CD4-positive, alpha-beta T cell treated with Interleukin-12 subunit alpha and Interleukin-12 subunit beta, for 1 hour (primary cell): ENCODE results near the gene FOXK2.
A peak's percentile ranks its signal among the peaks of the same experiment; 100 is the strongest.

Experiments
- DNase-seq: peaks from one replicate; pipeline ENCODE4 v3.0.0-alpha.2; 2020

FOXK2 gene

DNA sequence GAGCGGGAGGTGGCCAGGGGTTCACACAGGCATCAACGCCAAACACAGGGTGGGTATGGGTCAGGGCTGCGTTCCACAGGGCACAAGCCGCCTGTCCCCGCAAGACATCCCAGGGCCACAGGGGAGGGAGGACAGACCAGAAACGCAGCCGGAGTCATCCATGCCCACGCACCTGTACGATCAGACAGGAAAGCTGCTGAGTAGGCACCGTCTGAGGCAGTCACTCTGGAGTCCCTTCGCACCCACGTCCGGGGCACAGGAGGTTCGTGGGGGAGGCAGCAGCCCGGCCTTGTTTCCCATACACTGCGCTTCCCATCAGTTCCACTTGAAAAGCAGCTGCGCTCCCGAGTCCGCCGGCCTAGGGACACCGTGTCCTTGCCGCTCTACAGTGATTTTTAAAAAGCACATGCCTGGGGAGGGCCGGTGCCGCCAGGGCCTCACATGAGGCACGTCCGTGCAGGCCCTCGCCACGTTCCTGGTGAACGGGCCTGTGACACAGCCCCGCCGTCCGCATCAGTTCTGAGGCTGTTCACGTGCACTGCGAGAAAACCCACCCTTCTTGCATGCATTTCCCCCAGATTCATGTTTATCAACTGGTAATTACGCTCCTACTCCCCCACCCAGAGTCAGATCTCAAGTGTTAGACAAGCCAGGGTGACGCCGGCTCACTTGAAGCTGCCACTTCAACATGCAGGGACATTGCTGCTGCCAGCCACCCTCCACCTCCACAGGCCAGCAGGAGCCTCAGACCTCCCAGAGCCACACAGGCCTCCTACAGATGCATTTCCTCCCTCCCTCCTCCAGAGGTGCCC lies 94.0 kb downstream of the FOXK2 start:
- no peak for DNase-seq

DNA sequence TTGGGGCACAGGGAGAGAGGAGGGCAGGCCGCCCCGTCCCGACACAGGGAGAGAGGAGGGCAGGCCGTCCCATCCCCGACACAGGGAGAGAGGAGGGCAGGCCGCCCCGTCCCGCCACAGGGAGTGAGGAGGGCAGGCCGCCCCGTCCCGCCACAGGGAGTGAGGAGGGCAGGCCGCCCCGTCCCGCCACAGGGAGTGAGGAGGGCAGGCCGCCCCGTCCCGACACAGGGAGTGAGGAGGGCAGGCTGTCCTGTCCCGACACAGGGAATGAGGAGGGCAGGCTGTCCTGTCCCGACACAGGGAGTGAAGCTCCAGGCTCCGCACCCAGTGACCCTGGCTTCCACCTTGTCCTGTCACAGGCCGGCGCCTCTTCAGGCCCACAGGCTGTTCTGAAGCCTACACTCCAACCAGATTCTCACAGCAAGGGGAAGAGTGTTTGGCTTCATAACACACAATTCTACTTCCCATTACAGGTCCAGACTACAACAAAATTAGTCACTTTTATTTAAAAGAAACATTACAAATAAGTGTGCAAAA lies 94.6 kb downstream of the FOXK2 start:
- DNase-seq = no peak

DNA sequence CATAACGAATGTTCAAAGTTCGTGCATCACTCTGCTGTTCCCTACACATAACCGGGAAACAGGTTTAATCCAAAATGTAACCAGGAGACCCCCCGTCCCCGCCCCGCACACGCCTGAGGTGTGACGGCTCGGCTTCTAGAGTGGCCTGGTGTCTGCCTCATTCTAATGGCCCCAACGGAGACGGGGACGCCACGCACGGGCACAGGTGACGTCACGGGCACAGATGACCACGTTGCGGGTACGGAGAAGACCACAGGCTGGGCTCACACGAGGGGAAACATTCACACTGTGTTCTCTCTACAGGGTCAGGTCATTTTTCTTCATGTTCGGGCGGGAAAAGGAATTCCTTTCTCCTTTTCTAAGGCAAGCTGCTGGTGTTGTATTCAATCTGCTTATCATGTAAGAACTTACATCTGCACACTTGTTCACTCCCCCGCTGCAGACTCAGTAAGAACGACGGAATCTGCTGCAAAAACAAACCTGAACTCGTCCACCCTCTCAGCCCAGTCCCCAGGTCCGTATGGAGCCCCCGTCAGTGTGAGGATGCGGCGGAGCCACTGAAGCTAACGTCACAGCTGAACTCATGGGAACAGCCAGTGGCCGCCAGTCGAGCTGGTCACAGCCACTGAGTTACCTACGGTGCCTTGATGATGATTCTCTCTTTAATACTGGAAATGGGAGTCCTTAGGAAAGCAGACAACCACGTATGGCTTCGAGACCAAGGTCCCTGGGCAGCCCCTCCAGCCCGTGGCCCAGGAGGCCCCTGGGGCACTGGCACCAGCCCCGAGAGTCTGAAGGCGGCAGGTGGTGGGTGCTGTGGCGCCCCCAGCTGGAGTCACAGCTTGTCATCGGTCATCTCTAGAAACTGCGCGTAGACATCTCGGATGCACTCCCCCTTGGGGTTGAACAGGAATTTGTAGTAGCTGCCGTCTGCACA lies 95.8 kb downstream of the FOXK2 start:
- no peak for DNase-seq

DNA sequence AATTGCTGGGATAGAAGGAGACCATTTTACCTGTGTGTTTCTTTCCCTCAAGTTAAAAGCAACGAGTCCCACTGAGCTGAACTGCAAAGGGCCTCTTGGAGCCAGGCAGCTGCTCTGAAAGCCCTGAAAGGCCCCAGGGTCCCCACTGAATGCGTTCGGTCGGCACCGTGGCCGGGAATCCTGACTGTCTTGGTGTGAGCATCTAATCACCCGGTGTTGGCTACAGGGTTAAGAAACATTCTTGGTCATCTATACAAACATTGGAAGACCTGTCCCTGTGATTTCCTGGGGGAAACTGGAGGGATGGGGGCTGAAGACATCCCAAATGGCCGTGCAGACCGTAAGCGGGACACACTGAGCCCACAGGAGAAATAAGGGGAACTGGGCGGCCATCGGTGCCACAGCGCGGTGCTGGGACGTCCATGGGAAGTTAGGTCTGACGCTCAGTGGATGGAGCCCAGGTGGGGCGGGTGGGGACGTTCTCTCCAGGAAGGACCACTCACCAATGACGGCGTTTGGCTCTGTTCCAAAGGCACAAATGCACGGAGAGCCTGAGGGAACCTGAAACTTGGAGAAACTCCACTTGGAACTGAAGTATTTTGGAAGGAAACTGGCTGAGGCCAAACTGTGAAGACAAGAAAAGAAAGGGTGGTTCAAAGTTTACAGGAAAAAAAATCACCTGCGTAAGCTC lies 96.6 kb downstream of the FOXK2 start:
- no peak for DNase-seq

DNA sequence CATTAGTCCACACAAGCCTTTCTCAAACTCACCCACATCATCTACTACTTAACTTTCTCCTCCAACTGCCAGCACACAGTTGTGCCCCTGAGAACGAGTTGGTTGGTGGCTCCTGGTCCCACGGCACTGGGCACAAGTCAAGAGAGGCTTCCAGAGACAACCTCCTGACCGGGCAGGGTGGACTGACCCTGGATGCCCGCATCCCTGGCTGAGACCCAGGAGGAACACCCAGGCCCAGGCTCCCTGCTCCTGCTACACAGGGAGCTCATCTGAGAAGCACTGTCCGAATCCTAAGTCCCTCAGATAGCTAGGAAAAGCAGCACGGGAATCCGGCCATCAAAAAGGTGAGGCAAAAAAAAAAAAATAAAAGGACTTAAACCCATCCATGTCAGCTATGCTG lies 99.7 kb downstream of the FOXK2 start:
- DNase-seq = no peak

DNA sequence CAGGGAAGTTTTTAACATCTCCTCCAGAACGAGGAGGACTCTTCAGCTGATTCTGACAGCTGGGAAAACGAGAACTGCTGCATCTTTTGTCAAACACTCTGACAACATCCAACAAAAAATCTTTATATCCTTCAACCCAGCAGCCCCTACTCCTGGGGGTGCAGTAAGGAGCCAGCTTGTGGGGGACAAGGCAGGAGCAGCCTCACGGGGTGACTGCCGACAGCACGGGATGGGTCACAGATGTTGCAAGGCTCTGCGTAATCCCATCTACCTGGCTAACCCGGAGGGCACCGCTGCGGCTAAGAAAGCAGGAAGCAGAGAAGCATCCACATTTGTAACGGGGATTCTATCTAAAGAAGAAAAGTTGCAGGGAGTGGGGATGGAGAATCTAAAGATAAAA lies 100.1 kb downstream of the FOXK2 start:
- DNase-seq = no peak

DNA sequence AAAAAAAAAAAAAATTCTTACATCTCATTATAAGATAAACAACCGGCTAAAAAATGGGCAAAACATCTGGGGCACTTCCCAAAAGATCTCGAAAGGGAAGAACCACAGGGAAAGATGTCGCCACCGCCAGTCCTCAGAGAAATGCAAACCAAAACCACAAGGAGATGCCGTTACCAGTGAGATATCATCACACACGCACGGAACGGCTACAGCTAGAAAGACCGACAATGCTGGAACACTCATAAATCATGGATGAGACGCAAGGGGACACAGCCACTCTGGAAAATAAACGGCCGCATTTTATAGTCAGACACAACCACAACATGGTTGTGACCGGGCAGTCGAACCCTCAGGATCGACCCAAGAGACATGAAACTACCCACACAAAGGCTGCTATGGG lies 104.2 kb downstream of the FOXK2 start:
- DNase-seq = no peak

DNA sequence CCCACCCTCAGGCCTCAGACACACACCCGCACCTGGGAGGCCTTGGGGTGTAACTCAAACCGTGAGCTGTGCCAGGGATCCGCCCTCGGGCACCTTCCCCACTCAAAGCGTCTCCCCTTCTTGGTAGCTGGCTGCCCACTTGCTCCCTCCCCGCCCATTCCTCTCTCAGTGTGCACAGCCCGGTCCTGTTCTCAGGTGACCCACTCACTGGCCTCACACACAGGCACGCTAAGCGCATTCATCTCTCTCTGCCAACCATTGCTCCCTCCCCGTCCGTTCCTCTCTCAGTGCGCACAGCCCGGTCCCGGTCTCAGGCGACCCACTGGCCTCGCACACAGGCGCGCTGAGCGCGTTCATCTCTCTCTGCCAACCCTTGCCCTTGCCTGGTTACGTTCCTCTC lies 107.9 kb downstream of the FOXK2 start:
- DNase-seq = no peak

DNA sequence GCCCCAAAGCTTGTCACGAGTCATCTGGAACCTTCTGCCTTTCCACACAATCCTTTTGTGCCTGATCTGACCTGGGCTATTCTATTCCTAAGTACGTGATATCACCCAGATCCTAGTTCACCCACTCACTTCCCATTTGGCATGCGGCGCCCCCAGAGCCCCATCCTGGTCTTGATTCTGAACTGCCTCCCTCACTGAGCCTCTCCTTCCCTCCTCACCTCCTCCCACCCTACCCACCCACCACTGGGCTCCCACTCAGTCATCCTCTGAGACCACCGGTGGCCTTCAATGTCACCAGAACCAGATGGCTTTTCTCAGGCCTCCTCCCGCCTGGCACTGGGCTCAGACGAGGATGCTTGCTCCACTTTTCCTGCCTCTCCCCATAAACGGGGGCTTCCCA lies 110.2 kb downstream of the FOXK2 start:
- DNase-seq = no peak

DNA sequence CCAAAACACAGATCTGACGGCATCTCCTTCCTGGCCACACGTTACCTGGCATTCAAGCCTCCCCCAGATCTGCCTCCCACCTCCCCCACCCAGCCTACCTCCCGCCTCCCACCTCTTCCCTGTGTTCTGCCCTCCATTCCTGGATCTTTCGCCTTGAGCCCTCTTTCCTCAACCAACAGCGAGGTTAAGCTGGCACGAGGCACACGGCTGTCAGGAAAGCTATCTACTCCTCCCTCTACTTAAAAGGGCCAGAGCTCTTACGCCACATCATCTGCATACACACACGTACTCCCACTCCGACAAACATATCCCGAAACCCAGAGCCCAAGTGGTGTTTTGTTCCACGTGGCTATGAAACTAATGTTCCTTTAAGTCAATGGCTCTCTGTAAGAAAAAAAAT lies 110.7 kb downstream of the FOXK2 start:
- no peak for DNase-seq

DNA sequence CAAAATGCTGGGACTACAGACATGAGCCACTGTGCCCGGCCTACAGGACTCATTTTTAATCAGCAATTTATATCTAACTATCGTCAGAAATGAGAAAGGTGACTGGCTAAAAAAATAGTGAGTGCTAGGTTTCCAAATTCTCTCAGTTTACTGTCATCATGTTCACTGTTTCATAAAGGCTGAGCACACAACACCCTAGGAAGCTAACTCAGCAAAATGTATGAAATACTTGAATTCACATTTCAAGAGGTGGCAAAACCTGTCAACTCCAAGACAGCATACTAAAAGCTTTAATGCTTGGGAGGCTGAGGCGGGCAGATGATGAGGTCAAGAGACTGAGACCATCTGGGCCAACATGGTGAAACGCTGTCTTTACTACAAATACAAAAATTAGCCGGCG lies 112.0 kb downstream of the FOXK2 start:
- DNase-seq = no peak

DNA sequence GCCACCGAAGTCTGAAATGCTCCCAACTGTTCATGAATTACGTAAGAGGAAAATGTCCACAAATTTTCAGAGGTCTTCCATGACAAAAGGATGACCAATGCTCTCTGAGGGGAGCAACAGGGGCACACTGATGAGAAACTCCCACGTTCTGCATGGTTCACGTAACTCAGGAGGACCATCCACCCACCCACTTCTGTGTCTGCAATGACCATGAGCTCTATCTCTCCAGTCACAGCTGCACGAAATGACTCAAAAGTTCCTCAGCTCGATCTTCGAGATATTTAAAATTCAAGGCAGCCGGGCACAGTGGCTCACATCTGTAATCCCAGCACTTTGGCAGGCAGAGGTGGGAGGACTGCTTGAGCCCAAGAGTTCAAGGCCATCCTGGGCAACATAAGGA lies 112.9 kb downstream of the FOXK2 start:
- no peak for DNase-seq

DNA sequence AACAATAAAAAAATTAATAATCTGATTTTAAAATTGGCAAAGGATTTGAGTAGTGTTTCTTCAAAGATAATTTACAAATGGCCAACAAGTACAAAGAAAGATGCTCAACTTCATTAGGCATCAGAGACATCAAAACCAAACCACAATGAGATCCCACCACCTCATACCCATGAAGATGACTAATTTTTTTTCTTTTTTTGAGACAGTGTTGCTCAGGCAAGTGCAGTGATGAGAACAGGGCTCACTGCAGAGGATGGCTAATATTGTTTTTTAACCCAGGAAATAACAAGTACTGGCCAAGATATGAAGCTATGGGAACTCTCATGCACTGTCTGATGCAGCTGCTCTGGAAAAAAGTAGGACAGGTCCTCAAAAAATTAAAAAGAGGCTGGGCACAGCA lies 113.8 kb downstream of the FOXK2 start:
- DNase-seq = no peak

DNA sequence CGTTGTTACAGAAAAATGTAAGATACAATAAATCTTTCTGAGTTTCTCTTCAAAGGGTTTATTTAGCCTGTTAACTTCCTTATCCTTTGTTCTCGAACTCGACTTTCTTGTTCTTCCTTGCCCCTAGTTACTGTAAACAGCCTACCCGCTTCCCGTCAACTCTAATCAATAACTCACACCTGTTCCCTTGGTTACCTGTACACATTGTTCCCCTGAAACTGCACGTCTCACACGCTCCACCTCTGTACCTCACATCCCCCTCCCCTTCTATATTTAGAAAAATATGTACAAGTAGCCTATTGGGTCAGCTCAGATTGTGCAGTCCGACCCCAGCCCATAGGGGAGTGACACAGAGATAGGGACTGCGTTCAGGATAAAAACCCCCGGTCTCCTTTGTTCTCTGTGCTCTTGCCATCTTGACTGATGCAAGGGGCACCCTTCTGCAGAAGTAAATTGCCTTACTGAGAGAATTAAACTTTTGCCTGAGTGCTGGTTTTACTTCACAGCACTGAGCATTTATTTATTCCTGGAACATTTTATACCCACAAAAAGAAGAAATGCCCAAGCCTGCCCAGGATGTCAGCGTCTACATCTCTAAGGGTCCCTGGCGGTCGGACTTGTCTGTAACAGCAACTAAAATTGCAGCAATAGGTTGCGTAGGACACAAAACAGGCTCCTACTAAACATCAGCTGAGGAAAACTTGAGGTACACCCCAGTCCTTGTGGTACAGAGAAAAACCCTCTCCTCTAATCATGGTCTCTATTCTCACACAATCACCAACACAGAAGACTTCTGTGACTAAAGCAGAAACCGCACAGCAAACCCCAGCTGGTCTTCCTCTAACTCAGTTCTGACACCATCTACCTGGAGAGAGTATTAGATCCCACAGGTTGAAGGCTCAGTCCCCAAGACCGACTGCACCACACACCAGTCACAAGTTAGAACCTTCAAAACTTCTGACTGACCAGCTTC lies 117.4 kb downstream of the FOXK2 start:
- DNase-seq = no peak

DNA sequence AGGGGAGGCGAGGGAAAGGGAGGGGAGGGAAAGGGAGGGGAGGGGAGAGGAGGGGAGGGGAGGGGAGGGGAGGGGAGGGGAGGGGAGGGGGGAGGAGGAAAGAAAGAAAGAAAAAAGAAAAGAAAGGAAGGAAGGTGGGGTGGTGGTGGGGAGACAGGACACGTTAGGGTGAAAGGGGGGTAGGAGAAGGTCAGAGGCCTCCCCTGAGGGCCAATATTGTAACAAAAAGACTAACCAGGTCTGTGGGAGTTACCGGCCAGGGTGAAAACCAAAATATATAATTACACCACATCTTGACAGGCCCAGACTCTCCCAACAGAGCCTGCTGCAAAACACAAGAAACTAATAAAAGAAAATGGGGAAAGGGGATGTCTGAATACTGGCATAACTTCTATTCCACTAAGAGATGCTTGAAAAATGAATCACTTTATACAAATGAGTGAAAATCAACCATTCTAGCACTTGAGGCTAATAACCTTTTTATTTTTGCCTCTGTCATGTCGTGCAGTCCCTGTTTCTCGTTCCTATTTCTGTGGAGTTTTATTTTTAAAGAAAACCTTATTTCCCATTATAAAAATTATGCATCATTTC lies 118.7 kb downstream of the FOXK2 start:
- no peak for DNase-seq

DNA sequence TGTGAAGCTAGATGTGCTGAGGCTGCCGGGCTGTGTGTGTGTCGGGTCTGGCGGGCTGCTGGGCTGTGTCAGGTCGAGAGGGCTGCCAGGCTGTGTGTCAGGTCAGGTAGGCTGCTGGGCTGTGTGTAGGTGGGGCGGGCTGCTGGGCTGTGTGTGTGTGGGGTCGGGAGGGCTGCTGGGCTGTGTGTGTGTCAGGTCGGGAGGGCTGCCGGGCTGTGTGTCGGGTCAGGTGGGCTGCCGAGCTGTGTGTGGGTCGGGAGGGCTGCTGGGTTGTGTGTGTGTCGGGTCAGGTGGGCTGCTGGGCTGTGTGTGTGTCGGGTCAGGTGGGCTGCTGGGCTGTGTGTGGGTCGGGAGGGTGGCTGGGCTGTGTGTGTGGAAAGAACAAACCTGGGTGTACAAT lies 120.1 kb downstream of the FOXK2 start:
- no peak for DNase-seq

DNA sequence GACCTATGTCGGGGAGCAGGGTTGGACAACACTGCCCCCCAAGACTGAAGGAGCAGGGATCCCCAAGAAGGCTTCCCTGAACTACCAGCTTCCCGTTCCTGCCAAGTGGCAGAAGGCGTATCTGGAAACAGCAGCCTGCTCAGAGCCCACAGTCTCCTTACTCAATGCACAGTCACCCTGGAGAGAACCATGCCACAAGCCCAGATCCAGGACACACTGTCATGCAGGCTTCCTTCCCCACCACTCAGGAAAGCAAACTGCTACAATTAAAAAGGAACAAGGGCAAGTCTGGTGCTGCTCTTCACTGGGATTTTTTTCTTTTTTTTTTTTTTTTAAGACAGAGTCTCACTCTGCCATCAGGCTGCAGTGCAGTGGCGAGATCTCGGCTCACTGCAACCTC lies 120.5 kb downstream of the FOXK2 start:
- DNase-seq = no peak

DNA sequence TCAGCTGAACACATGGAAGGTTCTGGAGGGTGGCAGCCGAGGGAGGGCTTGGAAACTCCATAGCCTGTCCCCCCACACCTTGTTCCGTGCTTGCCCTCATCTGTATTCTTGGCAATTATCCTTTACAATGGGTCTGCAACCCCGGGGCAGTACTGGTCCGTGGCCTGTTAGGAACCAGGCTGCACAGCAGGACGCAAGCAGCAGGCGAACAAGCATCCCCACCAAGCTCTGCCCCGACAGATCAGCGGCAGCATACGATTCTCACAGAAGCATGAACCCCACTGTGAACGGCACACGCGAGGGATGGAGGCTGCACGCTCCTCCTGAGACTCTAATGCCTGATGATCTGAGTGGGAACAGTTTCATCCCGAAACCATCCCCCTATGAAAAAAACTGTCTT lies 122.5 kb downstream of the FOXK2 start:
- DNase-seq = no peak

DNA sequence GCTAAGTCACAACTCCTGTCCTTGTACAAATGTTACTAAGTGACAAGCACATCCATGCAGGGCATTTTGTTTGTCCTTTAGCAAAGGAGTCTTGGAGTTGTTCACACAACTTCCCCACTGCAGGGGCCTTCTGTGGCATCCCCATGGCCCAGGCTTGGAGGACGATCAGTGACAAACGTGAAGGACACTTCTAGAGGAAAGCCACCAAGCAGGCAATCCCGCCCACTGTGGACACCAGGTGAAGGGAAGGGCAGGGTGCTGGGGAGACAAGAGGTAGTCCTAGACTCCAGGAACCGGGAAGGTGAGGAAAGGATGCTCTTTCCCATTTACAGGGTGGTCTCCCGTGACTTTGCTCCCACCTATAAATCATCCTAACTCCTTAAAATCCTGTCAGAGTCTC lies 124.6 kb downstream of the FOXK2 start:
- no peak for DNase-seq

DNA sequence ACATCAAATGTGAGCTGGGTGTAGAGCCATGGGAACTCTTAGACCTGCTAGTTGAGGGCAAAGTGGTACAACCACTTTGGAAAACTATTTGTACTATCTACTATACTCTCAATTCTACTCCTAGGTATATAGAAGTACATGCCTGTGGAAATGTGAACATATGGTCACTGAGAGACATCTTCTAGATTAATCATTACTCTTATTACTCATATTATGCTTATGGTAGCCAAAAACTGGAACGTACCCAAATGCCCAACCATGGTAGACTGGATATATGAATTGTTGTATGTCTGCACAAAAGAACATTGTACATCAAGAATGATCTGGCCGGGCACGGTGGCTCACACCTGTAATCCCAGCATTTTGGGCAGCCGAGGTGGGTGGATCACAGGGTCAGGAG lies 126.0 kb downstream of the FOXK2 start:
- DNase-seq = no peak

DNA sequence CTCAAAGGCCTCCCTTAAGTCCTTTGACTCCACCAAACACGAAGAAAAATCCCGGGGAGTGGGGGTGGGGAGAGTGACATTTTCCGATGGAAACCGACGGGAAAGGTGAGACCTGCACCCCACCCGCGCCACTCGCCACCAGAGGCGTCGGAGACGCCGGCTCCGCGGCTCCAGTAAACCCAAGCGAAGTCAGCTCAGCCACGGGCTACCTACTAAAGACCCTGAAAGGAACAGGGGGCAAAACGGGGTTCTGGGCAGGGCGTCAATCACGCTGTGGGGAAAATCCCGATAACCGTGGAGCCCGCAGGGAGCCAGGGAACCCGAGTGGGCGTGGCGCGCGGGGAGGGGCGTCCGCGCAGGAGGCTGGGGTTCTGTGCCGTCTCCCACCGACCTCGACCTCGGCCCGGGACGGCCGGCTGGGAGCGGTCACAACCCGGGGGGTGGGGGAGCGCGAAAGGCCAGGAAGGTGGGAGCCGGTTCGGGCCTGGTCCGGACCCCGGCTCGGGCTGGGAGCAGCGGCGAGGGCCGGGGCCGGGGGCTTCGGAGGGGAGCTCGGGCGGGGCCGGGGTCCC lies 128.1 kb downstream of the FOXK2 start:
- peak; percentile 54 for DNase-seq
